AG09309 (cell line): ENCODE data around the gene WASF2.
A peak's percentile ranks its signal among the peaks of the same experiment; 100 is the strongest.

Source experiments
- DNase-seq: peaks from one replicate; pipeline ENCODE4 v3.0.0-alpha.2; 2010; ENCODE audit warnings: low read depth
- H3K4me3 ChIP-seq: 2 replicates; pipeline ENCODE4 v1.5.1; 2011; ENCODE audit warnings: mild to moderate bottlenecking, low read depth, low read length, moderate library complexity; ENCODE audit not compliant: control insufficient read depth
- TF ChIP-seq, protein P1 (sequence below): IDR thresholded peaks from 2 replicates; pipeline ENCODE4 v1.5.1; 2011; ENCODE audit warnings: mild to moderate bottlenecking, low read depth, low read length, inconsistent platforms; ENCODE audit not compliant: insufficient read depth, control insufficient read depth; ENCODE audit errors: missing control alignments

The WASF2 gene

DNA sequence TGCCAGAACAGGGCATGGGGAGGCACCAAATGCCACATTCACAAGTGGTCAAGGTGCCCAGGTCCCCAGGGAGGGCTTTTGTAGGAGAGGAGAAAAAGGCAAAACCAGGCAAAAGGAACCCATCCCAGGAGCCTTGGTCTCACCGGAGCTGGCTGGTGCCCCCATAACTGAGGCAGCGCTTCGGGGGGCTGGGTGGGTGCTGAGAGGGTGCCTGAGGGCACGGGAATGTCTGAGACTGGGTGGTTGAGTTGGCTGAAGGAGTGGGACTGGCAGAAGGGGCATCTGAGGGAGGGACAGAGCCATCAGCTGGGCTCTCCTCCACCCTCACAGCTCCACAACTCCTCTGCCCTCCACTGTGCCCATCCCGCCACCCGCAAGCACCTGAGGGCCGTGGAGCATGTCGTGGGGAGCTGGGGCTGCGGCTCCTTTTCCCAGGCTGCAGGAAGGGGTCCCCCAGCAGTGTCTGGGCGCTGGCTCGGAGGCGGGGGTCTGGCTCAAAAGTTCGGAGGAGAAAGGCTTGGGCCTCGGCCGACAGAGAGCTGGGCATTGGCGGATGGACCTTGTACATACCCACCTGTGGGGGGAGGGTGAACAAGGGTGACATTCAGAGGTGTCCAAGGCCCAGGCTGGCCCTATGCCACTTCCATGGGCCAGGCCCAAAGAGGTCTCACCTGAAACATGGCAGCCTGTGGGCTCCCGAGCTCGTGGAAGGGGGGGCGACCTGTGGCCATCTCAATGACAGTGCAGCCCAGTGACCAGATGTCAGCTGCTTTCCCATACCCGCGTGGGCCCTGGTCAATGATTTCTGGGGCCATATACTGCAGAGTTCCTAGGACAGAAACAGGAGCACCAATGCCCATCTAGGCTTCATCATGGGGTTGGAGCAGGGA is 131.7 kb downstream of the WASF2 start:
- no peak for DNase-seq
- H3K4me3 ChIP-seq, result no peak overlapping the region
- TF ChIP-seq, protein P1, sequence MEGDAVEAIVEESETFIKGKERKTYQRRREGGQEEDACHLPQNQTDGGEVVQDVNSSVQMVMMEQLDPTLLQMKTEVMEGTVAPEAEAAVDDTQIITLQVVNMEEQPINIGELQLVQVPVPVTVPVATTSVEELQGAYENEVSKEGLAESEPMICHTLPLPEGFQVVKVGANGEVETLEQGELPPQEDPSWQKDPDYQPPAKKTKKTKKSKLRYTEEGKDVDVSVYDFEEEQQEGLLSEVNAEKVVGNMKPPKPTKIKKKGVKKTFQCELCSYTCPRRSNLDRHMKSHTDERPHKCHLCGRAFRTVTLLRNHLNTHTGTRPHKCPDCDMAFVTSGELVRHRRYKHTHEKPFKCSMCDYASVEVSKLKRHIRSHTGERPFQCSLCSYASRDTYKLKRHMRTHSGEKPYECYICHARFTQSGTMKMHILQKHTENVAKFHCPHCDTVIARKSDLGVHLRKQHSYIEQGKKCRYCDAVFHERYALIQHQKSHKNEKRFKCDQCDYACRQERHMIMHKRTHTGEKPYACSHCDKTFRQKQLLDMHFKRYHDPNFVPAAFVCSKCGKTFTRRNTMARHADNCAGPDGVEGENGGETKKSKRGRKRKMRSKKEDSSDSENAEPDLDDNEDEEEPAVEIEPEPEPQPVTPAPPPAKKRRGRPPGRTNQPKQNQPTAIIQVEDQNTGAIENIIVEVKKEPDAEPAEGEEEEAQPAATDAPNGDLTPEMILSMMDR, result no peak

DNA sequence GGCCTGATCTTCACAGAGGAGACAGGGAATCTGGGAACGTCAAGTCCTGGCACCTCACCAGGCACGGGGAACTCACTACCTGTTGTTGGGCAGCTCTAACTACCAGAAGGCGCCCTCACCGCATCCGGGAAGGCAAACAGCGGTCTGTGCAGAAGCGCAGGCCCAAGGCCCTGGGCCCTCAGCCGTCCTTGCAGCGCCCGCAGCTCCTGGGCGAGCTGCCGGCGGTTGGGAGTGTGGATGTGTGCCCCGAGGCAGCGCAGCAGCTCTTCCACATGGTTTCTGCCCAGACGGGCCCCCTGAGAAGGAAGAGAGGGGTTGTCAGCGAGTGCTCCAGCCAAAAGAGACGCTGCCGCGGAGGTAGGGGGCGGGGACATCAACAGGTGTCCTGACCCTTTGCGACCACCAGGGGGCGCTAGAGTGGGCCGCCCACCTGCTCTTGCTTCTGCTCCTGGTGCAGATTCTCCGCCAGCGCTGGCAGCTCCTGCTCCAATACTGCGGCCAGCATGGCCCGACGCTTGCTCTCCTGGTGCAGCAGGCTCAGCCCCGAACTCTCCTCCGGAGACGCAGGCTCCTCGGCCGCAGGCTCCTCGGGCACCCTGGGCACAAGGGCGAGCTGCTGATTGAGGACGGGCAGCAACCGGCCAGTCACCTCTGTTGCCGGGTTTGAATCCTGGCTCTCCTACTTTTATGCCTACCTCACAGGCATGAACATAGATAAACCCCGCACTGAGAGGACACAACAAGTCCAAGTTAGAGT is 132.5 kb downstream of the WASF2 start:
- H3K4me3 ChIP-seq, result no peak overlapping the region
- TF ChIP-seq, protein P1, result peak; percentile 84
- DNase-seq, result no peak

DNA sequence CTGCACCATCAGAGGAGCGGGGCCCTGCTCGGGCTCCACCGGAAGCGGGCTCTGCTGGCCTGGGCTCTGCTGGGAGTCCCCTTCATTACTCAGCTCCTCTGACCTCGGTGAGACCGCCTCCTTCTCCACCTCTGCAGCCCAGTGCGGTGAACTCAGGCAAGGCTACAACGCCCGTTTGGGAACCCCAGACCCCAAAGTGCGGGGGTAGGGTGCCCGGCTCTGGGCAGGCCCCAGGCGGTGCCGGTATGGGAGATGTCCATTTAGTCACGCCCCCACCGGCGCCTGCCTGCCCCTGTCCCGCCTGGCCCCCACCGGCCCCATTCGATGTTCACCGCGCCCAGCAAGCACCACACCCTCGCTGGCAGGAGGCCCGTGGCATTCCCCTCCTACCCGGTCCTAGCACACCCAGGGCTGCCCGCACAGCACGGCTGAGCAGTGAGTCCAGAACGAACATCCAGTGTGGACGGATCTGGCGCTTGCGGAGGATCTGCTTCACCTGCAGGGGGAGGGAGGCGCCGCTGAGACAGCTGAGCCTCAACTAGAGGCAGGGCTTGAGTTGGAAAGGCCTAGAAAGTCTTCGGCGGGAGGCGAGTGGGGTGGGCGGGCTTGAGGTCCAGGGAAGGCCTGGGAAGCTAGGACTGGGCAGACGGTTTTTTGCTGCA is 133.2 kb downstream of the WASF2 start:
- H3K4me3 ChIP-seq, result no peak overlapping the region

DNA sequence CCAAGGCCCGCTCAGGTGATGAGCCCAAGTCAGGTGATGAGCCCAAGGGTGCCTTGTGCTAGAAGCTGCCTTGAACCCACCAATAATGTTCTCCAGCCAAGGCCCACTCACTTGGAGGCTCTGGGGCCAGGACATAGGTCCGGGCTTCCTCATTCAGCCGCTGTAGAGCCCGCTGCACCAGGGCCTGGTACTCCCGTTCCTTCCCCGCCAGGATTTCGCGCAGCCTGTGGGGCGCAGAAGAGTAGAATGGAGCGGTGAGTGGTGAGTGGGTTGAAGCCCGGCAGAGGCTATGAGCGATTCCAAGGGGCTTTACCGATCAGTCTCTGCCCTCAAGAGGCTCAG is 133.7 kb downstream of the WASF2 start:
- DNase-seq, result no peak
- TF ChIP-seq, protein P1, result no peak
- H3K4me3 ChIP-seq, result no peak overlapping the region

More for the DNA sequence above, 133.2 kb downstream of the WASF2 start:
- DNase-seq, result no peak
- TF ChIP-seq, protein P1, result no peak

DNA sequence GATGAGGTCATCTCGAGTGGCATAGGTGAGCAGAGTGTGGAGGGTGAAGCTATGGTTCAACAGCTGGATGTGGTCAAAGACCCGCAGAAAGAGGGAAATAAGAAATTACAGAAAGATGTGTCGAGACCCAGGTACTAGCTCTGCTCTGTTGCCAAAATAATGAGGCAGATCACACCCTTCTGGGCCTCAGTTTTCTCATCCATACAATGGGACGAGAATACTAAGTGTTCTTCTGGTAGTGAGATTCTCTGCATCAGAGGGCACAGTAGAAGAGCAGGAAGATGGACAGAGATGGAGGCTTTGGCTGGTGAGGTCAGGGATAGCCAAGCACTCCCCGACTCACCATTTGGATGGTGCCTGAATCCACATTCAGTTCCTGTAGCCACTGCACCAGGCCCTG is 134.3 kb downstream of the WASF2 start:
- H3K4me3 ChIP-seq, result no peak overlapping the region
- TF ChIP-seq, protein P1, result no peak
- no peak for DNase-seq
